Measurements from ENCODE around the gene CHST3. TPM values are rescaled to one million over a fixed set of nuclear protein-coding genes. Genes with fewer than 3 reads are reported as not detected.
A peak's percentile ranks its signal among the peaks of the same experiment; 100 is the strongest.

The CHST3 gene
- total and polyA plus RNA-seq, 10 donors: 0.28 to 8.7 (median 4.5) TPM

DNA sequence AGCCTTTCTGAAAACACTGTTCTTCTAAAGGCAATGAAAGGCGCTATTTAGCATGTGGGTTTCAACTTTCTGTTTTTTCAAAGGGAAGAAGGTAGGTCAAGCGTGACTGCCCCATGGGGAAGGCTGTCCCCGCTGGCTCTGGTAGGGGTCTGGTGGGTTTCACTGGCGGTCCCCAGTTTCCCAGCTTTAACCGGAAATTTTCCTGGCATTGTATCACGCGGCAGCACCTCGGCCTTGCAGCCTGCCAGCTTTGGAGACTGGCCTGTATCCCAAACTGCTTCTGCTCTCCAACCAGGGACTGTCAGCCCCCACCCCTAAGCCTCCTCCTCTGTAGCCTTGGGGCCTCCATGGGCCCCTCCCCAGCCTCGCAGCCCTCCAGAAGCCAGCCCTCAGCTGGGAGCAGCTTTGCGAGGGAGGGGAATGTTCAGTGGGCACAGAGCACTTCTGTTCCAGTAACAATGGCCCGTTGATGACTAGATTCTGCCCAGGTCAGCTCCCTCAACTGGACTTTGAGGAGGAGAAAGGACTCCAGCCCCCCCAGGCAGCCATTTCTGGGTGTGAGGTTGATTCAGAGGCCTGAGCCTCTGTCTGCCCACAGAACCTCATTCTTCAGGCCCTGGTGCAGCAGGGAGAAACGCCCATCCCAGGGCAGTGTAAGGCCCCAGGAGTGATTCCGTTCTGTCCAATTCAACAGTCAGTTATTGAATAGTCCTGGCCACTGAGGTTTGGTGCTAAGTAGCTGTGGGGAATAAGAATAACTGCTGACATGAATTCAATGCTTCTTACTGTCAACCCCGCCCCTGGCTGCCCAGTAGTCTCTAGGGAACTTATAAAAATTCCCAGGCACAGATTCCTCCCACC is 17.1 kb downstream of the CHST3 start:
- DNase-seq: peak; percentile 71

DNA sequence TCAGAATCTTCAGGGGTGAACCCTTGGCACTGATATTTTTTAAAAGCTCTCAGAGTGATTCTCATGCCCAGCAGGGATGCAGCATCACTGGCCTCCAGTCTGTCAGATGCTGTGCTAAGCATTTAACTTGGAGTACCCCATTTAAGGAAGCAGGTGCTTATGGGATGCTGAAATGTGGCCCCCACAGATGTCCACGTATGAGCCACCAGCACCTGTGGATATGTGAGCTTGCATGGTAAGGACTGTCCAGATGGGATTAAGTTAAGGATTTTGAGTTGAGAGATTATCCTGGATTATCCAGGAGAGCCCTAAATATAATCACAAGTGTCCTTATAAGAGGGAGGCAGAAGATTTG is 17.7 kb downstream of the CHST3 start:
- TF ChIP-seq POLR2AphosphoS5 (IDR thresholded peaks at IDR 0.05): no peak
- TF ChIP-seq POLR2A (IDR thresholded peaks at IDR 0.05): no peak
- TF ChIP-seq, protein P1, sequence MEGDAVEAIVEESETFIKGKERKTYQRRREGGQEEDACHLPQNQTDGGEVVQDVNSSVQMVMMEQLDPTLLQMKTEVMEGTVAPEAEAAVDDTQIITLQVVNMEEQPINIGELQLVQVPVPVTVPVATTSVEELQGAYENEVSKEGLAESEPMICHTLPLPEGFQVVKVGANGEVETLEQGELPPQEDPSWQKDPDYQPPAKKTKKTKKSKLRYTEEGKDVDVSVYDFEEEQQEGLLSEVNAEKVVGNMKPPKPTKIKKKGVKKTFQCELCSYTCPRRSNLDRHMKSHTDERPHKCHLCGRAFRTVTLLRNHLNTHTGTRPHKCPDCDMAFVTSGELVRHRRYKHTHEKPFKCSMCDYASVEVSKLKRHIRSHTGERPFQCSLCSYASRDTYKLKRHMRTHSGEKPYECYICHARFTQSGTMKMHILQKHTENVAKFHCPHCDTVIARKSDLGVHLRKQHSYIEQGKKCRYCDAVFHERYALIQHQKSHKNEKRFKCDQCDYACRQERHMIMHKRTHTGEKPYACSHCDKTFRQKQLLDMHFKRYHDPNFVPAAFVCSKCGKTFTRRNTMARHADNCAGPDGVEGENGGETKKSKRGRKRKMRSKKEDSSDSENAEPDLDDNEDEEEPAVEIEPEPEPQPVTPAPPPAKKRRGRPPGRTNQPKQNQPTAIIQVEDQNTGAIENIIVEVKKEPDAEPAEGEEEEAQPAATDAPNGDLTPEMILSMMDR (IDR thresholded peaks at IDR 0.05 in 8 of 11, conservative IDR thresholded peaks at IDR 0.05 in 3 of 11): no peak
- peak; percentile 16 for DNase-seq
- H3K36me3 ChIP-seq: no peaks in the 10 kb centered on the region
- intact Hi-C loops (cut with DNase I; ENCODE audit: low total_unique reads): no loop called here
- WGBS, 5 donors: 56 to 88% (median 69%) methylated on average over 1 of the region's 1 CpG
- no peaks in the 10 kb centered on the region for H3K9me3 ChIP-seq
- peak overlapping the region in 7 of 8 donors; percentile 26 to 77 (median 75) for H3K27ac ChIP-seq
- peaks cover 30 to 96% (median 53%) of the 10 kb centered on the region in 6 donors for H3K4me1 ChIP-seq
- no peaks in the 10 kb centered on the region for H3K27me3 ChIP-seq (replicated peaks in 1 of 7)
- H3K4me3 ChIP-seq: no peak overlapping the region

More for the DNA sequence above, 17.1 kb downstream of the CHST3 start:
- H3K9me3 ChIP-seq: no peaks in the 10 kb centered on the region
- peaks cover 27 to 96% (median 51%) of the 10 kb centered on the region in 6 donors for H3K4me1 ChIP-seq
- H3K4me3 ChIP-seq: no peak overlapping the region
- TF ChIP-seq, protein P1 (IDR thresholded peaks at IDR 0.05 in 8 of 11, conservative IDR thresholded peaks at IDR 0.05 in 3 of 11): no peak
- TF ChIP-seq POLR2A (IDR thresholded peaks at IDR 0.05): no peak
- TF ChIP-seq POLR2AphosphoS5 (IDR thresholded peaks at IDR 0.05): peak in 2 of 3 donors; percentile 50 to 60
- H3K27ac ChIP-seq: peak overlapping the region in 7 of 8 donors; percentile 26 to 77 (median 75)
- H3K27me3 ChIP-seq (replicated peaks in 1 of 7): no peaks in the 10 kb centered on the region
- no peaks in the 10 kb centered on the region for H3K36me3 ChIP-seq
- intact Hi-C loops (cut with DNase I; ENCODE audit: low total_unique reads): no loop called here
- 54 to 74% (median 67%) methylated on average over 12 to 14 of the region's 14 CpGs for WGBS, 5 donors

DNA sequence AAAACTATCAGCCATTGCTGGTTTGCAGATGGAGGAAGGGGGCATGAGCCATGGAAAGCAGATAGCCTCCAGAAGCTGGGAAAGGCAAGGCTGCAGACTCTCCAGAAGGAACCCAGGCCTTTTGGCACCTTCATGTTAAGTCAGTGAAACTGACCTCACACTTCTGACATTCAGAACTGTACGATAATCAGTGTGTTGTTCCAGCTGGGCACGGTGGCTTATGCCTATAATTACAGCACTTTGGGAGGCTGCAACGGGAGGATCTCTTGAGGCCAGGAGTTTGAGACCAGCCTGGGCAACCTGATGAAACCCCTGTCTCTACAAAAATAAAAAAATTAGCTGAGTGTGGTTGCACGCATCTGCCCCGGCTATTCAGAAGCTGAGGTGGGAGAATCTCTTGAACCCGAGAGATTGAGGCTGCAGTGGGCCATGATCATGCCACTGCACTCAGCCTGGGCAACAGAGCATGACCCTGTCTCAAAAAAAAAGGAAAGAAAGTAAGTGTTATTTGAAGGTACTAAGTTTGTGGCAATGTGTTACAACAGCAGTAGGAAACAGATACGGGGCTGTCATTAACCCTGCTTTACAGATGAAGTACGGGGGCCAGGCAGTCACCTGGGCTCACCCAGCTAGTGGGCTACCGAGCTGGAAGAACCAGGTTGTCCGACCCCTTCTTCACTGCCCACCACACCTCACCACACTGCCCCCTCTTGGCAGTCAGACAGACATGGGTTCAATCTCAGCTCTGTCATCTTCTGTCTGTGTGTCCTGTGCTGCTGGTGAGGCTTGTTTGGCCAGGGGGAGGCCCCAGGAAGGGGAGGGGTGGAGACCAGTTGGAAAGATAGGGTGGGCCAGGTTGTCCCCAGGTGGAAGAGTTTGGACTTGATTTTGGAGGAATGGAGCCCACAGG is 18.3 kb downstream of the CHST3 start:
- Histone ChIP-seq H3K9me3 (no peaks in the 10 kb centered on the region), H3K36me3 (no peaks in the 10 kb centered on the region), H3K27ac (peak overlapping the region in 5 of 8 donors; percentile 59 to 77 (median 75)), H3K4me3 (no peak overlapping the region), H3K4me1 (peaks cover 35 to 97% (median 55%) of the 10 kb centered on the region in 6 donors), H3K27me3 (replicated peaks in 1 of 7) (no peaks in the 10 kb centered on the region)
- TF ChIP-seq, protein P1 (IDR thresholded peaks at IDR 0.05 in 8 of 11, conservative IDR thresholded peaks at IDR 0.05 in 3 of 11): no peak
- TF ChIP-seq POLR2A (IDR thresholded peaks at IDR 0.05) (no peak), POLR2AphosphoS5 (IDR thresholded peaks at IDR 0.05) (no peak)
- WGBS, 5 donors: 77 to 88% (median 83%) methylated on average over 10 of the region's 10 CpGs
- intact Hi-C loops (cut with DNase I; ENCODE audit: low total_unique reads): no loop called here
- peak; percentile 44 for DNase-seq

Measured in spleen (tissue), 11 donors.